ENCODE results near the gene HOMEZ.
A peak's percentile ranks its signal among the peaks of the same experiment; 100 is the strongest.
"Not testable (repeated sequence)": the region's sequence is repeated elsewhere in the genome, so short reads cannot be mapped to it uniquely, and the experiment has no call there.

Gene HOMEZ

DNA sequence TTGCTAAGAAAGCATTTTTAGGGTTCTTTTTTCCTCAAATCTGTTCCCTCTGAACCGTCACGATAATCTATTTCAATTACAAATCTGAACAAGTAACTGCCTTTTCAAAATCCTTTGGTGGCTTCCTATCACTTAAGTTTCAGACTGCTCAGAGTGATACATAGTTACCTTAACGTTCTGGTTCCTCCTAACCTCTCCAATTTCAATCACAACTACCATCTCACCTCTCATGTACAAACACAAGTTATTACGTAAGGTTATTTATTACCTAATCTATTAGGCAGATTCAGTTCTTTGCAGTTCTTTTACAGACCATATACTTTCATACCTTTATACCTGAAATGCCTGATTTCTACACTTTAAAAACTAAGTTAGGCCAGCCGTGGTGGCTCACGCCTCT lies 36.1 kb downstream of the HOMEZ start:
- Histone ChIP-seq H3K27me3 (ENCODE audit: control insufficient read depth in 1 of 2, insufficient read depth in 2 of 2, low read length in 2 of 2) (no peaks in the 10 kb centered on the region), H3K4me1 (ENCODE audit: control insufficient read depth in 1 of 2, insufficient read depth in 2 of 2, low read length in 2 of 2) (peaks cover 3 to 12% of the 10 kb centered on the region in 2 donors), H3K9ac (ENCODE audit: low read depth in 1 of 2, low read length in 2 of 2) (no peak overlapping the region), H3K9me3 (ENCODE audit: control insufficient read depth in 1 of 2, low read length in 2 of 2) (no peaks in the 10 kb centered on the region), H3K36me3 (ENCODE audit: control insufficient read depth in 1 of 2, insufficient read depth in 2 of 2, low read length in 2 of 2) (no peaks in the 10 kb centered on the region), H3K27ac (ENCODE audit: low read depth, low read length) (no peak overlapping the region), H3K4me3 (ENCODE audit: low read depth in 1 of 2, low read length in 2 of 2) (no peak overlapping the region)

DNA sequence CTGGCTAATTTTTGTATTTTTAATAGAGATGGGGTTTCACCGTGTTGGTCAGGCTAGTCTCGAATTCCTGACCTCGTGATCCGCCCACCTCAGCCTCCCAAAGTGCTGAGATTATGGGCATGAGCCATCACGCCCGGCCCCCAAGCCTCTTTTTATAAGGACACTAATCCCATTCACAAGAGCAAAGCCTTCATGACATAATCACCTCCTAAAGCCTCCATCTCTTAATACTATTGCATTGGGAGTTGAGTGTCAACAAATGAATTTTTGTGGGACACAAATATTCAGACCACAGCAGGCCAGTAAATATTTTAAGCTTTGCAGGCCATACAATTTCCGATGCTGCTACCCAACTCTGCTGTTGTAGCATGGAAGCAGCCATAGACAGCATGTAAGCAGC lies 37.3 kb downstream of the HOMEZ start:
- no peaks in the 10 kb centered on the region for H3K27me3 ChIP-seq (ENCODE audit: control insufficient read depth in 1 of 2, insufficient read depth in 2 of 2, low read length in 2 of 2)
- H3K9me3 ChIP-seq (ENCODE audit: control insufficient read depth in 1 of 2, low read length in 2 of 2) = no peaks in the 10 kb centered on the region
- H3K36me3 ChIP-seq (ENCODE audit: control insufficient read depth in 1 of 2, insufficient read depth in 2 of 2, low read length in 2 of 2) = no peaks in the 10 kb centered on the region
- no peak overlapping the region for H3K4me3 ChIP-seq (ENCODE audit: low read depth in 1 of 2, low read length in 2 of 2)
- H3K27ac ChIP-seq (ENCODE audit: low read depth, low read length) = no peak overlapping the region
- no peak overlapping the region for H3K9ac ChIP-seq (ENCODE audit: low read depth in 1 of 2, low read length in 2 of 2)
- H3K4me1 ChIP-seq (ENCODE audit: control insufficient read depth in 1 of 2, insufficient read depth in 2 of 2, low read length in 2 of 2) = peaks cover 3 to 22% of the 10 kb centered on the region in 2 donors

DNA sequence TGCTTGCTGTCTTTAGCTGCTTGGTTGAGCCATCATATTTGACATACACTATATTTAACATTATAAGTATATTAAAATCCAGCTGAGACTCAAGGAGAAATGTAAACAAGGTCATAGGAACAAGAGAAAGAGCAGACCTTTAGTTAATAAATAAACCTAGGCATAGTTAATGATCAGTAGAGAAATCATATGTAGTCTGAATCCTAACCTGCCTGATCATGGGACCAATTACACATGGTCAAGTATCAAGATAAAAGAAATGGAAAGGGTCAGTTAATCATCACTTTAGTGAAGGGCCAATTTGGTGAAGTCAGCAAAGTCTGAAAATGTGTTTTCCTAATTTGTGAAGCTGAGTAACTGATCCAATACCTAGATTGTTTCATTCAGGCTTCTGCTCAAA lies 40.6 kb downstream of the HOMEZ start:
- Histone ChIP-seq H3K9ac (ENCODE audit: low read depth in 1 of 2, low read length in 2 of 2) (no peak overlapping the region), H3K27me3 (ENCODE audit: control insufficient read depth in 1 of 2, insufficient read depth in 2 of 2, low read length in 2 of 2) (no peaks in the 10 kb centered on the region), H3K27ac (ENCODE audit: low read depth, low read length) (no peak overlapping the region), H3K4me1 (ENCODE audit: control insufficient read depth in 1 of 2, insufficient read depth in 2 of 2, low read length in 2 of 2) (peaks cover 3 to 22% of the 10 kb centered on the region in 2 donors), H3K36me3 (ENCODE audit: control insufficient read depth in 1 of 2, insufficient read depth in 2 of 2, low read length in 2 of 2) (no peaks in the 10 kb centered on the region), H3K9me3 (ENCODE audit: control insufficient read depth in 1 of 2, low read length in 2 of 2) (no peaks in the 10 kb centered on the region), H3K4me3 (ENCODE audit: low read depth in 1 of 2, low read length in 2 of 2) (no peak overlapping the region)

DNA sequence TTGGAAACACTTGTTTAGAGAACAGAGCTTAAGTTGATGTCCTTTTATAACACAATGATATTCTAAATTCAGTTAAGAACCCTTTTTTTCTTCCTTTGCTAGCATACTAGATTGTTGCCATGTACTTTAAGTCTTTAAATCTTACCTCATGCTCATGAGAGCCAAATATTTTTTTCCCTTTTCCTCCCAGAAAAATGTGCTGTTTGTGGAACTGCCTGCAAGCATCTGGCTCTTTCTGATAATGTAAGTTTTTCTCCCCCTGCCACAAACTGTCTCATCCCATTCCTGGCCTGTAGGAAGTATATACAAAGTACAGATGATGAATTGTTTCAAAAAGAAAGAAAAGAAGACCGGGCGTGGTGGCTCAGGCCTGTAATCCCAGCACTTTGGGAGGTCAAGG lies 42.9 kb downstream of the HOMEZ start:
- H3K27ac ChIP-seq (ENCODE audit: low read depth, low read length) = no peak overlapping the region
- H3K4me1 ChIP-seq (ENCODE audit: control insufficient read depth in 1 of 2, insufficient read depth in 2 of 2, low read length in 2 of 2) = peaks cover 4 to 25% of the 10 kb centered on the region in 2 donors

DNA sequence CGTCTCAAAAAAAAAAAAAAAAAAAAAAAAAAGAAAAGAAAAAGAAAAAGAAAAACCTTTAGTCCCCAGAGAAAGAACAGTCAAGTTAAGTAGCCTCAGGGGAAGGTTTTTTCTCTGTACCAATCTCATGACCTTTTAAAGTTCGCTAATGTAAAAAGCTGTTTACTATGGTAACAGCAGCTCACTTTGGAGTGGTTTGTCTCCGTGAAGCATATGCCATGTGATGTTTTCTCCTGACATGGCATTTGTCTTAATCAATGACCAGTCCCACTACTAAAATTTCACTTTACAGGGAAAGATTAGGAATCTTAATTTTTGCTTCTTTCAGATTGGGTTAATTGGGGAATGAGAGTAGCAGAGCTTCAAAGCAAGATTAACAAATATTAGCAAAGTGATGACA lies 43.9 kb downstream of the HOMEZ start:
- no peak overlapping the region for H3K27ac ChIP-seq (ENCODE audit: low read depth, low read length)
- H3K36me3 ChIP-seq (ENCODE audit: control insufficient read depth in 1 of 2, insufficient read depth in 2 of 2, low read length in 2 of 2) = no peaks in the 10 kb centered on the region

More for the DNA sequence above, 42.9 kb downstream of the HOMEZ start:
- Histone ChIP-seq H3K4me3 (ENCODE audit: low read depth in 1 of 2, low read length in 2 of 2) (no peak overlapping the region), H3K27me3 (ENCODE audit: control insufficient read depth in 1 of 2, insufficient read depth in 2 of 2, low read length in 2 of 2) (no peaks in the 10 kb centered on the region), H3K36me3 (ENCODE audit: control insufficient read depth in 1 of 2, insufficient read depth in 2 of 2, low read length in 2 of 2) (no peaks in the 10 kb centered on the region), H3K9ac (ENCODE audit: low read depth in 1 of 2, low read length in 2 of 2) (no peak overlapping the region), H3K9me3 (ENCODE audit: control insufficient read depth in 1 of 2, low read length in 2 of 2) (no peaks in the 10 kb centered on the region)

DNA sequence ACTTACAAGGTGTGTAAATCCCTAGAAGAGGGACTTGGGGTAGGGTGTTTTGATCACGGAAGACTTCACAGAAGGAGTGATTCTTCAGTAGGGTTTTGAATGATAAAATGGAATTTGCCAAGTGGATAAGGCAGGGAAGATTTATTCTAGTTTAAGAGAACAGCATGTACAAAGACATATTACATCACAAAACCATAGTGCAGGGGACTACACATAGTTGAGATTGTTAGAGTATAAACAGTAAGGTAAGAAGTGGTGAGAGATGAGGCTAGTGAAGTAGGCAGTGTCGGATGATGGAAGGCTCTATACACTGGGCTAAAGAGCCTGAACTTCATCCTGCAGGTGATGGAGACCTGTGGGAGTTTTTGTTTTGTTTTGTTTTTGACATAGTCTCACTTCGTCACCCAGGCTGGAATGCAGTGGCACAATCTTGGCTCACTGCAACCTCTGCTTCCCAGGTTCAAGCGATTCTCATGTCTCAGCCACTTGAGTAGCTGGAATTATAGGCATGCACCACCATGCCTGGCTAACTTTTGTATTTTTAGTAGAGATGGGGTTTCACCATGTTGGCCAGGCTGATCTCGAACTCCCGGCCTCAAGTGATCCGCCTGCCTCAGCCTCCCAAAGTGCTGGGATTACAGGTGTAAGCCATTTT lies 44.7 kb downstream of the HOMEZ start:
- H3K27me3 ChIP-seq (ENCODE audit: control insufficient read depth in 1 of 2, insufficient read depth in 2 of 2, low read length in 2 of 2); H3K9ac ChIP-seq (ENCODE audit: low read depth in 1 of 2, low read length in 2 of 2); H3K27ac ChIP-seq (ENCODE audit: low read depth, low read length); H3K9me3 ChIP-seq (ENCODE audit: control insufficient read depth in 1 of 2, low read length in 2 of 2); H3K36me3 ChIP-seq (ENCODE audit: control insufficient read depth in 1 of 2, insufficient read depth in 2 of 2, low read length in 2 of 2); H3K4me3 ChIP-seq (ENCODE audit: low read depth in 1 of 2, low read length in 2 of 2): not testable (repeated sequence)
- peaks cover 6 to 26% of the 10 kb centered on the region in 2 donors for H3K4me1 ChIP-seq (ENCODE audit: control insufficient read depth in 1 of 2, insufficient read depth in 2 of 2, low read length in 2 of 2)

More for the DNA sequence above, 43.9 kb downstream of the HOMEZ start:
- H3K27me3 ChIP-seq (ENCODE audit: control insufficient read depth in 1 of 2, insufficient read depth in 2 of 2, low read length in 2 of 2) = no peaks in the 10 kb centered on the region
- H3K9ac ChIP-seq (ENCODE audit: low read depth in 1 of 2, low read length in 2 of 2) = no peak overlapping the region
- no peak overlapping the region for H3K4me3 ChIP-seq (ENCODE audit: low read depth in 1 of 2, low read length in 2 of 2)
- H3K9me3 ChIP-seq (ENCODE audit: control insufficient read depth in 1 of 2, low read length in 2 of 2) = no peaks in the 10 kb centered on the region
- H3K4me1 ChIP-seq (ENCODE audit: control insufficient read depth in 1 of 2, insufficient read depth in 2 of 2, low read length in 2 of 2) = peaks cover 6 to 27% of the 10 kb centered on the region in 2 donors

DNA sequence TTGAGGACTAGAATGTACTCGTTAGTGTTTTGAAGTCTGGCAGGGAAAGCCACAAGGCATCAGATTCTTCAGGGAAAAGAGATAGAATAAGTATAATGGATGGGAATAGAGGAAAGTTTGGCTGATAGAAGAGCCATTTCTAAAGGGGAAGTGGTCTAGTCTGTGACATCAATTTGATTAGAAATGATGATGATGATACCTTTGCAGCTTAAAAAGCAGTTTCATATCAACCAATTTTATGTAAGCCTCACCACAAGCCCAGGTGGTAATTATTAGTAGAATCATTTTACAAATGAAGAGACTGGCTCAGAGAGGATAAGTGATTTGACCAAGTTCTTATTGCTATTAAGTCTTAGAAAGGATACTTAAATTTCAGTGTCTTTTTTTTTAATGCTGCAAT lies 45.3 kb downstream of the HOMEZ start:
- Histone ChIP-seq H3K36me3 (ENCODE audit: control insufficient read depth in 1 of 2, insufficient read depth in 2 of 2, low read length in 2 of 2) (no peaks in the 10 kb centered on the region), H3K27me3 (ENCODE audit: control insufficient read depth in 1 of 2, insufficient read depth in 2 of 2, low read length in 2 of 2) (no peaks in the 10 kb centered on the region), H3K27ac (ENCODE audit: low read depth, low read length) (no peak overlapping the region), H3K4me3 (ENCODE audit: low read depth in 1 of 2, low read length in 2 of 2) (no peak overlapping the region), H3K9ac (ENCODE audit: low read depth in 1 of 2, low read length in 2 of 2) (no peak overlapping the region), H3K4me1 (ENCODE audit: control insufficient read depth in 1 of 2, insufficient read depth in 2 of 2, low read length in 2 of 2) (peaks cover 4 to 21% of the 10 kb centered on the region in 2 donors), H3K9me3 (ENCODE audit: control insufficient read depth in 1 of 2, low read length in 2 of 2) (no peaks in the 10 kb centered on the region)

DNA sequence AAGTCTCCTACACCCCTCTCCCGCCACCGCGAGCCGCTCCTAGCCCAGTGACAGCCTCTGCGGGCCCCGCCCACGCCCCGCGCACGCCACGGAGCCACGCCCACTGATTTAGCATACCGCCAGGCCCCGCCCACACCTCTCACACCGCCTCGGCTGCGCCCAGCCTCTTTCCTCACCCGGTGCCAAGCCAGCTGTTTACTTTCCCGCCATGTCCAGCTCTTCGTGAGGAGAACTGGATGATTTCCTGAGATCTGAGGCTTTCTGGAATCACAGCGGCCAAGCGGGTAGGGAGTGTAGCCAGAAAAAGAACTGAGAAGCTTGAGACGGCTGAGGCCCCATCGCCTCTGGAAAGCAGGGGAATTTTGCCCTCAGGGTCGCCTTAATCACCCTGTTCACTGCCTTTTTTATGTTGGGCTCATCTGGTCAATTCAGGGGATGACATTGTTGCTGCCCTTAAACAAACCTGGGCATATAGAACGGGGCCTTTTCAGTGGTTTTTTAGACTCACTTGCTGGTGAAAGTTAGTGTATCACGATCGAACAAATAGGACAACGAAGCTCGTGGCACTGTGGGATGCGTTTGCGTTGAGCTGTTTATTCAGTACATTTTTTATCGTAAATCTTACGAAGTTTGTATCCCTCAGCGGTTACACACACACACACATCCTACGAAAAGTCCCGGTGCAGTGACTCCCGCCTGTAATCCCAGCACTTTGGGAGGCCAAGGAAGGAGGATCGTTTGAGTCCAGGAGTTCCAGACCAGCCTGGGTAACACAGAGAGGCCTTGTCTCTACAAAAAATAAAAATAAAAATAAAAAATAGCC lies 47.9 kb downstream of the HOMEZ start, which contains the start of gene RNF212B:
Gene RNF212B (plus strand): TSS at position 165 of the 823 bp plus-strand sequence. CDS start 2,410 bp downstream, outside the sequence.
- H3K4me1 ChIP-seq (ENCODE audit: control insufficient read depth in 1 of 2, insufficient read depth in 2 of 2, low read length in 2 of 2) = peaks cover 4 to 5% of the 10 kb centered on the region in 2 donors
- H3K4me3 ChIP-seq (ENCODE audit: low read depth in 1 of 2, low read length in 2 of 2) = peak within 1 kb of the TSS; percentile 53 to 67
- H3K27ac ChIP-seq (ENCODE audit: low read depth, low read length) = no peak within 1 kb of the TSS
- H3K36me3 ChIP-seq (ENCODE audit: control insufficient read depth in 1 of 2, insufficient read depth in 2 of 2, low read length in 2 of 2) = no peaks in the 10 kb centered on the region
- no peak within 1 kb of the TSS for H3K9ac ChIP-seq (ENCODE audit: low read depth in 1 of 2, low read length in 2 of 2)
- H3K9me3 ChIP-seq (ENCODE audit: control insufficient read depth in 1 of 2, low read length in 2 of 2) = no peaks in the 10 kb centered on the region
- H3K27me3 ChIP-seq (ENCODE audit: control insufficient read depth in 1 of 2, insufficient read depth in 2 of 2, low read length in 2 of 2) = no peaks in the 10 kb centered on the region

DNA sequence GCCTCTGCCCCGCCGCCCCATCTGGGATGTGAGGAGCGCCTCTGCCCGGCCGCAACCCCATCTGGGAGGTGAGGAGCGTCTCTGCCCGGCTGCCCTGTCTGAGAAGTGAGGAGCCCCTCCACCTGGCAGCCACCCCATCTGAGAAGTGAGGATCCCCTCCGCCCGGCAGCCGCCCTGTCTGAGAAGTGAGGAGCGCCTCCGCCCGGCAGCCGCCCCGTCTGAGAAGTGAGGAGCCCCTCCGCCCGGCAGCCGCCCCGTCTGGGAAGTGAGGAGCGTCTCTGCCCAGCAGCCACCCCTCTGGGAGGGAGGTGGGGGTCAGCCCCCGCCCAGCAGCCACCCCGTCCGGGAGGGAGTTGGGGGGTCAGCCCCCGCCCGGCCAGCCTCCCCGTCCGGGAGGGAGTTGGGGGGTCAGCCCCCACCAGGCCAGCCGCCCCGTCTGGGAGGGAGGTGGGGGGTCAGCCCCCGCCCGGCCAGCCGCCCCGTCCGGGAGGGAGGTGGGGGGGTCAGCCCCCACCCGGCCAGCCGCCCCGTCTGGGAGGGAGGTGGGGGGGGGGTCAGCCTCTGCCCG lies 53.6 kb downstream of the HOMEZ start:
- not testable (repeated sequence) for H3K36me3 ChIP-seq (ENCODE audit: control insufficient read depth in 1 of 2, insufficient read depth in 2 of 2, low read length in 2 of 2); H3K27ac ChIP-seq (ENCODE audit: low read depth, low read length); H3K4me1 ChIP-seq (ENCODE audit: control insufficient read depth in 1 of 2, insufficient read depth in 2 of 2, low read length in 2 of 2); H3K4me3 ChIP-seq (ENCODE audit: low read depth in 1 of 2, low read length in 2 of 2); H3K9me3 ChIP-seq (ENCODE audit: control insufficient read depth in 1 of 2, low read length in 2 of 2); H3K27me3 ChIP-seq (ENCODE audit: control insufficient read depth in 1 of 2, insufficient read depth in 2 of 2, low read length in 2 of 2); H3K9ac ChIP-seq (ENCODE audit: low read depth in 1 of 2, low read length in 2 of 2)

DNA sequence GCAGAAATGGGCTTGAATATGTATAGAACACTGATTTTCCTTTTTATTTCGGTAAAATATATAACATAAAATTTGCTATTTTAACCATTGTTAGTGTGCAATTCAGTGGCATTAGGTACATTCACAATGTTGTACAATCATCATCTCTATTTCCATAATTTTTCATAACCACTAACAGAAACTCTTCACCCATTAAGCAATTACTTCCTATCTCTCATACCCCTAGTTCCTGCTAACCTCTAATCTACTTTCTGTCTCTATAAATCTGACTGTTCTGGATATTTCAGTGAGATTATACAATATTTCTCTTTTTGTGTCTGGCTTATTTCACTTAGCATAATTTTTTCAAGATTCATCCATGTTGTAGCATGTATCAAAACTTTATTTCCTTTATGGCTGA lies 57.1 kb downstream of the HOMEZ start:
- no peaks in the 10 kb centered on the region for H3K36me3 ChIP-seq (ENCODE audit: control insufficient read depth in 1 of 2, insufficient read depth in 2 of 2, low read length in 2 of 2)
- no peak overlapping the region for H3K27ac ChIP-seq (ENCODE audit: low read depth, low read length)
- H3K27me3 ChIP-seq (ENCODE audit: control insufficient read depth in 1 of 2, insufficient read depth in 2 of 2, low read length in 2 of 2) = no peaks in the 10 kb centered on the region
- no peaks in the 10 kb centered on the region for H3K4me1 ChIP-seq (ENCODE audit: control insufficient read depth in 1 of 2, insufficient read depth in 2 of 2, low read length in 2 of 2)
- H3K4me3 ChIP-seq (ENCODE audit: low read depth in 1 of 2, low read length in 2 of 2) = no peak overlapping the region
- no peaks in the 10 kb centered on the region for H3K9me3 ChIP-seq (ENCODE audit: control insufficient read depth in 1 of 2, low read length in 2 of 2)
- no peak overlapping the region for H3K9ac ChIP-seq (ENCODE audit: low read depth in 1 of 2, low read length in 2 of 2)

Measured in duodenal mucosa (tissue), 2 donors.